Gastroesophageal sphincter (tissue), 3 donors: ENCODE data around the gene PHLDB3.

Experiments used
- CTCF ChIP-seq, 4 experiments: fragments of 200-600 bp in 2 of 4; fragments of 450-650 bp in 2 of 4; sonication (generic) in 1 of 4; IDR thresholded peaks; one replicate each; pipeline ENCODE4 v1.5.1; 2017 to 2019; ENCODE audit warnings: antibody characterized with exemption in 4 of 4, mild to moderate bottlenecking in 2 of 4, moderate library complexity in 2 of 4
- POLR2A ChIP-seq, 2 donors: fragments of 450-650 bp; IDR thresholded peaks; one replicate each; pipeline ENCODE4 v1.6.1; 2017; ENCODE audit warnings: antibody characterized with exemption in 2 of 2, mild to moderate bottlenecking in 2 of 2, moderate library complexity in 1 of 2

GRCh38 chr19:43460362-43461016, 44.1 kb downstream of the PHLDB3 start:
- TF ChIP-seq CTCF (IDR thresholded peaks at IDR 0.05) (no peak), POLR2A (IDR thresholded peaks at IDR 0.05) (no peak)
